Stimulated activated CD4-positive, alpha-beta T cell treated with anti-CD3 and anti-CD28 coated beads, Interleukin-15, amount 100 ng/mL, for 48 hours (primary cell): ENCODE results near the gene TRIM9.
"Not testable (repeated sequence)": the region's sequence is repeated elsewhere in the genome, so short reads cannot be mapped to it uniquely, and the experiment has no call there.

Source experiments
- DNase-seq, 2 donors: peaks; one replicate each; pipeline ENCODE4 v3.0.0-alpha.2; 2020; ENCODE audit warnings: low read depth in 2 of 2

The TRIM9 gene

DNA sequence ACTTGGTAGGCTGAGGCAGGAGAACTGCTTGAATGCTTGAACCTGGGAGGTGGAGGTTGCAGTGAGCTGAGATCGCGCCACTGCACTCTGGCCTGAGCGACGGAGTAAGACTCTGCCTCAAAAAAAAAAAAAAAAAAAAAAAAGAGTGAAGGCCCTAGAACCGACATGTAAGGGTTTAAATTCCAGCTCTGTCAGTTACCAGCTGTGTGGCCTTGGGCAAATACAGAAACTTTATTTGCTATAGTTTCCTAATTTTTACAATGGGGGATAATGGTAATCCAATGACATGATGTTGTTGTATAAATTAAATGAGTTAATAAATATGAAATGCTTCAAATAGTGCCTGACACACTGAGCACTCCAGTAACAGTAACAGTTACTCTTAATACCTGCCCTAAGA, 131.0 kb downstream of the TRIM9 start:
- no peak for DNase-seq

- DNase-seq = no peak
These were observed 133.2 kb downstream of the TRIM9 start for GRCh38 chr14:50961605-50962221.

GRCh38 chr14:50957296-50957695, 137.6 kb downstream of the TRIM9 start:
- DNase-seq = no peak

DNA sequence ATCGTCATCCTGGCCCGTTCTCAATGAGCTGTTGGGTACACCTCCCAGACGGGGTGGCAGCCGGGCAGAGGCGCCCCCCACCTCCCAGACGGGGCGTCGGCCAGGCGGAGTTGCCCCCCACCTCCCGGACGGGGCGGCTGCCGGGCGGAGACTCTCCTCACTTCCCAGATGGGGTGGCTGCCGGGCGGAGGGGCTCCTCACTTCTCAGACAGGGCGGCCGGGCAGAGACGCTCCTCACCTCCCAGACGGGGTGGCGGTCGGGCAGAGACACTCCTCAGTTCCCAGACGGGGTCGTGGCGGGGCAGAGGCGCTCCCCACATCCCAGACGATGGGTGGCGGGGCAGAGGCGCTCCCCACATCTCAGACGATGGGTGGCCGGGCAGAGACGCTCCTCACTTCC, 138.5 kb downstream of the TRIM9 start:
- not testable (repeated sequence) for DNase-seq

DNA sequence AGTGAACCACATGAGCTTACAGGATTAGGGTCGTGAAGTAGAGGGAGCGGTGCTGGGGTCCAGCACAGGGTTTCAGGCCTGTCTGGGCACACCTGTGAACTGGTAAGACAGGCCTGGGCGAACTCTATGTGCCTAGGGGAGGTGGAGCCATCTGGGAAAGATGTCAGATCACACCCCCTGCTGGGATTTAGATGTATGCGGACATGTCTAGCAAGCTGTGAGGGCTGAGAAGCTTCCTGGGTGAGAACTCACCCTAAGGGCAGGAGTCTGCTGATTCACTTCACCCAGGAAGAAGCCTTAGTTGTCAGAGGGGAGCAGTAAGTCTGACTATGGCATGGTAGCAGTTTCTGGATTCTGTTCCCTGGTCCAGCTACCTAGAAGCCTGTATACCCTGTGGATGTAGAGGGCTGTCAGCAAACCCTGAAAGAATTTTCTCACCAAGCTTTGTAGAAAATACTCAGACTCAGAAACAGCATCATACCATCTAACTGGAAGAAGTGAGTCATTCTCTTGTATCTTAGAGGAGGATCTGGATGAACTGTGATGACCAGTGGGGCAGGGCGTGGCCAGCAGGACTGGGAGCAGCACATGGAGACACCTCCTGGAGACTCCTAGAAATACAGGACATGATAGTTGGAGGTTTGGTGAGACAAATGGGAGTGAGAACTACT, 139.4 kb downstream of the TRIM9 start:
- peak in 1 of 2 donors; percentile 43 for DNase-seq

GRCh38 chr14:50954811-50955372, 140.0 kb downstream of the TRIM9 start:
- DNase-seq = no peak

DNA sequence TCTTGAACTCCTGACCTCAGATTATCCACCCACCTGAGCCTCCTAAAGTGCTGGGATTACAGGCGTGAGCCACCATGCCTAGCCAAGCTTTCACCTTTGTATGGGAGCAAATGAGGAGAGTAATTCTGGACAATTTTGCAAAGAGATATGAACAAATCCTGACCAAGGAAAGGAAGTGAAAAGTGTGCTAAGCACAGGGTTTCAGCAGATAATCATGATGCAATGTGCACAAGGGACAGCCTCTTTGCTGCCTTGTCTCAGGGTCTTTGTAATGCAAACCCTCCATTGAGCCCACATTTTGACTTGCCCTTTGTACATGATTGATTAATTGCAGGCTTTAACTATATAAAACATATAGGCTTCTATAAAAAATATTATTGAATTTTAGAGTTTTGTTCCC, 141.4 kb downstream of the TRIM9 start:
- no peak for DNase-seq

- no peak for DNase-seq
These were observed 143.9 kb downstream of the TRIM9 start for GRCh38 chr14:50951032-50951431.

GRCh38 chr14:50948205-50948604, 146.7 kb downstream of the TRIM9 start:
- DNase-seq = no peak

- DNase-seq = no peak
These were observed 147.5 kb downstream of the TRIM9 start for GRCh38 chr14:50947446-50947845.

DNA sequence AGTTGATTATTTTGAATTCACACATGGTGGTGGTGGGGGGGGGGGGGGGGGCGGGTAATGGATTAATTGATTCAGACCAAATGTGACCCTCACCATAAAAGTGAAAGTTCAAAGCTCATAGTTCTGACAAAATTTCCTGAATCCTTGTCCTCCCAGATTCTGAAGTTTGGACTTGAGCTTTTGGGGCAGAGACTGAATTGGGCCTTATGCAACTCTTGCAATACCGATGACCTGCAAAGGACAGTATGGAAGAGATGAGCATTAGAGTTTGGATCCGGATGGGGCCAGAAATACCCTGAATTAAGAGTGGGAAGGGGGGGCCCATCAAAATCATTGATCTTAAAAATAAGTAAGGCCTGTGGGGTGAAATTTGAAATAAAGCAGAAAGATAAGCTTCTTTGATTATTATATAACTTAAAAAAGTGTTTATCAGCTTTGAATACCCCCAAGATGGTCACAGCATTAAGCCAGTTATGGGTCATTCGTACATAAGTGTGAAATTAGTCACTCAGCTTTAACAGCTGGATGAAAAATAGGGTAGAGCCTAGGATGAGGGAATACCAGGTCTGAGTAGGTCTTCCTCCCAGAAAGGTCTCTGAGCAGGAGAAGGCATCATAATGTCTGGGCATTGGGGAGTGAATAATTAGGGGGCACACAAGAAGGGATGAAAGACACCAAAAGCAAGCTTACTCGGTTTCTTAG, 148.5 kb downstream of the TRIM9 start:
- DNase-seq = no peak

DNA sequence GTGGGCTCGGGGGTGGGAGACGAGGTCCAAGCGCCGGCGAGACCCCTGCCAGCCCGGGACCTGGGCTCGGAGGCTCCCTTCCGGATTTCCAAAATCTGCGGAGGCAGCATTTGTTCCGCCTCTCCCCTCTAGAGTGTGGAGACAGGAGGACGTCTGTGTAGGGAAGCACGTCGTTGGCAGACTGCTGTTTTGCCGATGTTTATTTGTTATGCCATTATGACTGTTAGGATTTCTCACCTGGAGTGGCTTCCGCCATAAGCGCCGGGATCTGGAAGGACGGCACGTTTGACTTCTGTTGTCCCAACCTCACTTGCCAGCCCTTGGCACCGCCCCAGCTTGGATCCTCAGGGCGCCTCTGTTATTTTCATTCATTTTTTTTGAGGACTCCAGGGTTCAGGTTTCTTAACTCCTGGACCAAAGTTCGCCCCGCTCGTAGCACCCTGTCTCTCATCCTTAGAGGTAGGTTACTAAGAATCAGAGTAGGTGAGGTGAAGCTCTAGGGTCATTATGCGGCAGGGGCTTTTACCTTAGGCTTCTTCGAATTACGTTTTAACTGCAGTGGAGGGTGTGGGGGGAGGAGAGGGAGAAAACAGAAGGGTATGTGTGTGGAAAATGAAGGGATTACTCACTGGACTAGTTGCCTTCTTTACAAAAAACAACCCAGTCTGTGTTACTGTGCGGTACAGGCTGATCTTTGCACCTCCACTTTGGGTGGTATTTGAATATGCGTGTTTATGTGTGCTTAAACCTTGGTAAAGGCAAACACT, 150.1 kb downstream of the TRIM9 start:
- no peak for DNase-seq

DNA sequence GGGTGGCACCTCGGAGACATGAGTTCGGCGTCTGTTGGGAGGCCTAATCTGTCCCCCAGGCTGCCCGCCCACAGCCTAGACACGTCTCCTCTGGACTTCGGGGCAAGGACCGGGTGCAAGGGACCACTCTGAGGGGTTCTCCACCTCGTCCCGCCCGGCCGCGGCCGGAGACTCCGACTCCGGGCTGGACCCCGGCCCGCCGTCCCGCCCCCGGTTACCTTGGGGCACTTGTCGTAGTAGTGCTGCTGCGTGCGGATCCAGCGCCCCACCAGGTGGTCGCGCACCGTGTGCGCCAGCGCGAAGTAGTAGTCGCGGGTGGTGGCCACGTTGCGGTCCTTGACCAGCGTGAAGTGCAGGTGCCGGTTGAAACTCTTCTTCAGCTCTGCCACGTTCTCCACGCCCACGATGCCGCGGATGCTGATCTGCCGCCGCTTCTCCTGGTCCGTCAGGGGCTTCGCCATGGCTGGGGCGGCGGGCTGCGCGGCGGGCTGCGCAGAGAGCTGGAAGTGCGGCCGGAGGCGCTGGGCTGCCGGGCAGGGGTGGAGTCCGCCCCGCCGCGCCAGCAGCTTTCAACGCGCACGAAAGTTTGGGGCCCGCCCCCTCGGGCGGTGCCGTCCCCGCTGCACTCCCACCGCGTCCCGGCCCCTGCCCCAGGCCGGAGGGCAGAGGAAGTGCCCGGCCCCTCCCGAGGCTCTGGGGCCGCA, 150.8 kb downstream of the TRIM9 start, which contains the start of gene PYGL:
PYGL (minus strand) TSS at position 541 of the 704 bp plus-strand sequence; CDS start at position 461, 80 bp downstream.
- DNase-seq = peak in 1 of 2 donors; percentile 7

DNA sequence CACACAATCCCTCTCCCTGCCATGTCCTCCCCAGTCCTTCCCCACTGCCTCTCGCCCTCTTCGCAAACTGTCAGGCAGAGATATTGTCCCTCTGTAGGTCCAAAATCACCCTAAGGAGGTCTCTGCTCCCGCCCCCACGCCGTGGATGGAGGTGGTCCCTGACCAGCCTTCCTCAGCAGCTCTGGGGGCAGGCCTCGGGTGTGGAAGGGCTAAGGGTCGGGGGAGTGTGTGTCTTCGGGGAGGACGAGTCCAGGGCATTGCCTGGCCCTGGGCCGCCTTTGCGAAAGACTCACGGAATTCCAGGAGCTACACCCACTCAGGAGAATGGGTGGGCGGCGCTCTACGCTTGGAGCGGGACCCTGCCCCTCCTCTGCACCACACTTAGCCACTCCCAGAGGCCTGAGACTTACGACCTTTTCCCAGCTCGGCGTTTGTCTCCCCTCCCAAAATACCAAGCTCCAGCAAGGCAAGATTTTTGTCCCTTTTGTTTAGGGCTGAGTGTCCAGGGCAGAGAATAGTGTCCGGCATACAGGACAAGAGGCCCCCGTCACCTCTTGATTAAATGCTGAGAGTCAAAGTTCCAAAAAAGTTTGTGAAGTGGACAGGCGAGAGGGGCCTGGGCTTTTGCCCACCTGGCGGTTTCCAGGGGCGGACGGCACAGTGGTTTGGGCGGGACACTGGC, 151.5 kb downstream of the TRIM9 start:
- DNase-seq = no peak

DNA sequence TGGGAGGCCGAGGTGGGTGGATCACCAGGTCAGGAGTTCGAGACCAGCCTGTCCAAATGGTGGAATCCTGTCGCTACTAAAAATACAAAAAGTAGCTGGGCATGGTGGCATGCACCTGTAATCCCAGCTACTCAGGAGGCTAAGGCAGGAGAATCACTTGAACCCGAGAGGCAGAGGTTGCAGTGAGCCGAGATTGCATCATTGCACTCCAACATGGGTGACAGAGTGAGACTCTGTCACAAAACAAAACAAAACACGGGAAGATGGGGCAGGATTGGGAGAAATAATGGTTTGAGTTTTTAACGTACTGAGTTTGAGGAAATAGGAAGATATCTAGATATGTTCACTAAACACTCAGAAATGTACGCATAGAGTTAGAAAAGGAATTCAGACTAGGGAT, 153.3 kb downstream of the TRIM9 start:
- DNase-seq = not testable (repeated sequence)

- DNase-seq = no peak
These were observed 153.8 kb downstream of the TRIM9 start for GRCh38 chr14:50941151-50941550.

DNA sequence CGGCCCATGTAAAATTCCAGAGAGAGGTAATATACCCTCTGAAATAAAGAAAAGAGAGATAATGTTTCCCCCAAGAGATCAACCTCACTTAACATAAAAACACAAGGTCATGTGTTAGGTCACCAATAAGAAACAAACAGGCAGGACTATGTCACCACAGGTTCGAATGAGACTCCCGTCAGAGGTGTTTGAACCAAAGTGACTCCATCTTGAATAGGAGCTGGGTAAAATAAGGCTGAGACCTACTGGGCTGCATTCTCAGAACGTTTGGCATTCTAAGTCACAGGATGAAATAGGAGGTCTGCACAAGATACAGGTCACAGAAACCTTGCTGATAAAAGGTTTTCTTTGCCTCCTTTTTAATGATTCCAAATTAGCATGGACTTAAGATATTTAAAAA, 157.1 kb downstream of the TRIM9 start:
- DNase-seq = no peak

DNA sequence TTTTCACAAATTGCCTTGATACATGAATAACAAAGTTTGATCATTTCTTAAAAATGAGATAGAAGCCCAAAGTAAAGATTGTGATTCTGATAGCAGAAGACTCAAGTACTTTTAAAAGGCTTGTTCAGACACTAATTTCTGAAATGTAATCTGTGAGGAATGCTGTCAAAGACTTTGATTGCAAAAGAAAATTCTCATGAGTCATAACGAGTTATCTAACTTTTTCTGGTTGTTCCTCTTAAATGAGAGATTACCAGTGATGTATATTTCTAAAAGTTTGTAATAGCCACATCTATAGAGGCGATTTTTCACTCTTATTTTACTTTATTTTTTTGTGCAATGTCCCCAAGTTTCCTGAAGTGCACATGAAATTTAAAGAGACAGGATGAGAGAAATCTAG, 157.6 kb downstream of the TRIM9 start:
- no peak for DNase-seq

- no peak for DNase-seq
These were observed 158.0 kb downstream of the TRIM9 start for GRCh38 chr14:50936882-50937281.

GRCh38 chr14:50936016-50936340, 158.9 kb downstream of the TRIM9 start:
- no peak for DNase-seq
